Astrocyte (in vitro differentiated cells and primary cell): Measurements from ENCODE around the gene ENKD1. TPM values are rescaled to one million over a fixed set of nuclear protein-coding genes. Genes with fewer than 3 reads are reported as not detected.

Experiments
- DNase-seq: peaks from one replicate; pipeline ENCODE4 v3.0.0-alpha.2; 2010; ENCODE audit warnings: low read depth
- FAIRE-seq: peaks from 2 replicates; lab custom pipeline; 2011; peaks lifted over from hg19 to GRCh38; lab: Jason Lieb, UNC
- H2AFZ ChIP-seq: 2 replicates; pipeline ENCODE4 v1.6.0; 2012; ENCODE audit warnings: low read depth, low read length, inconsistent platforms
- H3K27ac ChIP-seq: 2 replicates; pipeline ENCODE4 v1.5.1; 2011; ENCODE audit warnings: low read depth, low read length, inconsistent platforms
- H3K27me3 ChIP-seq: 2 replicates; pipeline ENCODE4 v1.6.0; 2011; ENCODE audit warnings: low read length, inconsistent platforms; ENCODE audit not compliant: insufficient read depth
- H3K36me3 ChIP-seq: 2 replicates; pipeline ENCODE4 v1.5.1; 2011; ENCODE audit warnings: low read length, inconsistent platforms; ENCODE audit not compliant: insufficient read depth
- H3K4me1 ChIP-seq: 2 replicates; pipeline ENCODE4 v1.5.1; 2011; ENCODE audit warnings: low read length, inconsistent platforms; ENCODE audit not compliant: insufficient read depth
- H3K4me2 ChIP-seq: 2 replicates; pipeline ENCODE4 v1.6.0; 2012; ENCODE audit warnings: low read length, inconsistent platforms
- H3K4me3 ChIP-seq: 2 replicates; pipeline ENCODE4 v1.5.1; 2011; ENCODE audit warnings: low read depth, mild to moderate bottlenecking, low read length, inconsistent platforms; ENCODE audit not compliant: insufficient read depth
- H3K79me2 ChIP-seq: 2 replicates; pipeline ENCODE4 v1.6.0; 2012; ENCODE audit warnings: mild to moderate bottlenecking, low read length, inconsistent platforms; ENCODE audit not compliant: insufficient read depth
- H3K9ac ChIP-seq: 2 replicates; pipeline ENCODE4 v1.6.0; 2012; ENCODE audit warnings: mild to moderate bottlenecking, low read length, inconsistent platforms
- H3K9me3 ChIP-seq: 2 replicates; pipeline ENCODE4 v1.5.1; 2012; ENCODE audit warnings: low read depth, mild to moderate bottlenecking, low read length, inconsistent platforms; ENCODE audit not compliant: insufficient read depth
- H4K20me1 ChIP-seq: 2 replicates; pipeline ENCODE4 v1.6.0; 2012; ENCODE audit warnings: low read length, inconsistent platforms; ENCODE audit not compliant: insufficient read depth
- H3K27ac Mint-ChIP-seq: one replicate; pipeline ENCODE4 v1.8.0; 2021; ENCODE audit warnings: mild to moderate bottlenecking, mixed read lengths; ENCODE audit not compliant: unreplicated experiment
- H3K27me3 Mint-ChIP-seq: one replicate; pipeline ENCODE4 v1.8.0; 2021; ENCODE audit warnings: low read depth, mixed read lengths; ENCODE audit not compliant: unreplicated experiment
- H3K36me3 Mint-ChIP-seq: one replicate; pipeline ENCODE4 v1.8.0; 2021; ENCODE audit warnings: low read depth, mixed read lengths; ENCODE audit not compliant: unreplicated experiment
- H3K4me1 Mint-ChIP-seq: one replicate; pipeline ENCODE4 v1.8.0; 2021; ENCODE audit warnings: low read depth, mixed read lengths; ENCODE audit not compliant: unreplicated experiment
- H3K4me3 Mint-ChIP-seq: one replicate; pipeline ENCODE4 v1.8.0; 2021; ENCODE audit warnings: mild to moderate bottlenecking, moderate library complexity, mixed read lengths; ENCODE audit not compliant: unreplicated experiment
- H3K9me3 Mint-ChIP-seq: one replicate; pipeline ENCODE4 v1.8.0; 2021; ENCODE audit warnings: mild to moderate bottlenecking, mixed read lengths; ENCODE audit not compliant: unreplicated experiment
- EZH2 ChIP-seq: IDR thresholded peaks from 2 replicates; pipeline ENCODE4 v1.6.1; 2012; ENCODE audit warnings: mild to moderate bottlenecking, low read length, inconsistent platforms; ENCODE audit not compliant: insufficient read depth
- total RNA-seq: library from RNA; stranded (reverse); gene quantifications from 2 replicates; pipeline ENCODE4 v1.2.1, GENCODE V29; 2021
- TF ChIP-seq, protein P1 (sequence below): IDR thresholded peaks from 2 replicates; pipeline ENCODE4 v1.5.1; 2011; ENCODE audit warnings: low read depth, mild to moderate bottlenecking, inconsistent platforms, low read length, moderate library complexity; ENCODE audit not compliant: insufficient read depth

Gene ENKD1
- total RNA-seq, 1 donor from 2014 or later = 8.5 TPM

DNA sequence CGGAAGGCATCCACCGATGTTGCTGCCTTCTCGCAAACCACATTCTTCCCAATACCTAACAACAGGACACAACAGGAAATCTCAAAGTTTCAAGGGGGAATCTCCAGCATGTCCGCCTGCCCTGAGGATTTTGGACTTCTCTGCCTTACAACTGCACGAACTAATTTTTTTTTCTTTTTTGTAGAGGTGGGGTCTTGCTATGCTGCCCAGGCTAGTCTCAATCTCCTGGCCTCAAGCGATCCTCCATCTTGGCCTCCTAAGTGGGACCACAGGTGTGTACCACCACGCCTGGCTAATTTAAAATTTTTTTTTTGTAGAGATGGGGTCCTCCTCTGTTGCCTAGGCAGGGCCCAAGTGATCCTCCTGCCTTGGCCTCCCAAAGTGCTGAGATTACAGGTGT, 9.4 kb upstream of the ENKD1 start:
- no peaks in the 10 kb centered on the region for H3K27me3 Mint-ChIP-seq
- FAIRE-seq = no peak

DNA sequence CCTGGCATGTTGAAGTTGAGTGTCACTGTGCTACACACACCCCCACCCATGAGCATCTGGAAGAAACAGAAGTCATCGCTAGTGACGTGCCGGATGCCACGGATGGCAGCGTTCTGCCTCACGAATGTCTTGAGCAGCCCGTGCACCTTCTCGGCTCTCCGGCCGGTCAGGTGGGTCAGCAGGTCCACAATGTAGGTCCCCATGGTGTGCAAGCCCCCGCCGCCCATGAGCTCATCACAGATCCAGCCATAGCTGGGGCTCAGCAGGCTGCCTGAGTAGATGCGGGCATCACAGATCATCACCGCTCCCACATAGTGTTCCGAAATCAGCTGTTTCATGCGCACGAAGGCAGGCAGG, 9.0 kb upstream of the ENKD1 start:
- Mint-ChIP-seq H3K4me1 (no peaks in the 10 kb centered on the region), H3K9me3 (no peaks in the 10 kb centered on the region), H3K27ac (no peak overlapping the region), H3K4me3 (no peak overlapping the region), H3K27me3 (no peaks in the 10 kb centered on the region), H3K36me3 (peaks cover 13% of the 10 kb centered on the region)
- Histone ChIP-seq H2AFZ (no peak overlapping the region), H3K4me2 (no peak overlapping the region), H3K9me3 (no peaks in the 10 kb centered on the region), H3K4me1 (peaks cover 7% of the 10 kb centered on the region), H3K9ac (no peak overlapping the region), H4K20me1 (peaks cover 7% of the 10 kb centered on the region), H3K27me3 (no peaks in the 10 kb centered on the region), H3K4me3 (no peak overlapping the region), H3K36me3 (no peaks in the 10 kb centered on the region), H3K79me2 (no peaks in the 10 kb centered on the region), H3K27ac (no peak overlapping the region)
- no peak for FAIRE-seq
- no peak for DNase-seq
- TF ChIP-seq, protein P1, sequence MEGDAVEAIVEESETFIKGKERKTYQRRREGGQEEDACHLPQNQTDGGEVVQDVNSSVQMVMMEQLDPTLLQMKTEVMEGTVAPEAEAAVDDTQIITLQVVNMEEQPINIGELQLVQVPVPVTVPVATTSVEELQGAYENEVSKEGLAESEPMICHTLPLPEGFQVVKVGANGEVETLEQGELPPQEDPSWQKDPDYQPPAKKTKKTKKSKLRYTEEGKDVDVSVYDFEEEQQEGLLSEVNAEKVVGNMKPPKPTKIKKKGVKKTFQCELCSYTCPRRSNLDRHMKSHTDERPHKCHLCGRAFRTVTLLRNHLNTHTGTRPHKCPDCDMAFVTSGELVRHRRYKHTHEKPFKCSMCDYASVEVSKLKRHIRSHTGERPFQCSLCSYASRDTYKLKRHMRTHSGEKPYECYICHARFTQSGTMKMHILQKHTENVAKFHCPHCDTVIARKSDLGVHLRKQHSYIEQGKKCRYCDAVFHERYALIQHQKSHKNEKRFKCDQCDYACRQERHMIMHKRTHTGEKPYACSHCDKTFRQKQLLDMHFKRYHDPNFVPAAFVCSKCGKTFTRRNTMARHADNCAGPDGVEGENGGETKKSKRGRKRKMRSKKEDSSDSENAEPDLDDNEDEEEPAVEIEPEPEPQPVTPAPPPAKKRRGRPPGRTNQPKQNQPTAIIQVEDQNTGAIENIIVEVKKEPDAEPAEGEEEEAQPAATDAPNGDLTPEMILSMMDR = no peak
- no peak for TF ChIP-seq EZH2

More for the DNA sequence above, 9.4 kb upstream of the ENKD1 start:
- H3K4me1 ChIP-seq = peaks cover 7% of the 10 kb centered on the region
- H3K27ac ChIP-seq = no peak overlapping the region
- Mint-ChIP-seq H3K27ac (no peak overlapping the region), H3K4me3 (no peak overlapping the region), H3K4me1 (no peaks in the 10 kb centered on the region), H3K36me3 (peaks cover 13% of the 10 kb centered on the region), H3K9me3 (no peaks in the 10 kb centered on the region)
- no peak overlapping the region for H2AFZ ChIP-seq
- TF ChIP-seq, protein P1 = no peak
- no peak for TF ChIP-seq EZH2
- H3K4me3 ChIP-seq = no peak overlapping the region
- no peaks in the 10 kb centered on the region for H3K79me2 ChIP-seq
- no peak for DNase-seq
- H3K9ac ChIP-seq = no peak overlapping the region
- peaks cover 7% of the 10 kb centered on the region for H4K20me1 ChIP-seq
- H3K9me3 ChIP-seq = no peaks in the 10 kb centered on the region
- H3K4me2 ChIP-seq = no peak overlapping the region
- H3K36me3 ChIP-seq = no peaks in the 10 kb centered on the region
- H3K27me3 ChIP-seq = no peaks in the 10 kb centered on the region

DNA sequence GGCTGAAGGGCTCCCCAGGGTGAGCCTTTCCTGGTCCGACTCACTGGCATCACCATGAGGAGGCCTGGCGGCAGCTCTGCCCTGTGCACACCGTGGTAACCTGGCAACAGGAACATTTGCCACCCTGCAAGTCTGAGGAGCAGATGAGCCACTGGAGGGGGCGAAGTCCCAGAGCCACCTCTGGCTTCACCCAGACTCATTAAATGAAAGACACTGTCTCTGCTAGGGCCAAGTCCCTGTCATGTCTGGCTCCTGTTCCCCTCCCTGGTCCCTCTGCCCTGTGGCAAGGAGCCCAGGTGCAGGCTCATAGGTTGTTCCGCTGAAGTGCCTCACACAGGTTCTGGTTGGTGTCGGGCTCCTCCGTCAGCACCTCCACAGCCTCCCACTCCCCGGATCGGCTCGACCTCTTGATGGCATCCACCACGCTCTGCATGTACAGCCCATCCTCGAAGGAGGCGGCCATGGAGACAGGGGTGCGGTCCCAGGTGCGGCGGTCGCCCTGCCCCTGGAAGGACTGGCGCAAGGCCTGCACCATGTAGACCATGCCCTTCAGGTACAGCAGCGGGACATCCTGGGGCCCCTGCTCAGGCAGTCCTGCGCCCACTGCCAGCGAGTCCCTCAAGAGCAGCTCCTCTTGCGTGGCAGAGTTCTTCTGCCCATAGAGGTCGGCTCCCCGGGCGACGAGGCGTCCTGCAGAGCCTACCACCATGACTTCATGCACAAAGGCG, 8.5 kb upstream of the ENKD1 start:
- Mint-ChIP-seq H3K27ac (no peak overlapping the region), H3K9me3 (no peaks in the 10 kb centered on the region), H3K36me3 (peaks cover 9% of the 10 kb centered on the region), H3K4me3 (no peak overlapping the region), H3K27me3 (no peaks in the 10 kb centered on the region), H3K4me1 (no peaks in the 10 kb centered on the region)
- H3K27me3 ChIP-seq = no peaks in the 10 kb centered on the region
- H3K36me3 ChIP-seq = no peaks in the 10 kb centered on the region
- H4K20me1 ChIP-seq = peaks cover 7% of the 10 kb centered on the region
- no peak overlapping the region for H3K4me3 ChIP-seq
- no peak overlapping the region for H3K4me2 ChIP-seq
- H3K9ac ChIP-seq = no peak overlapping the region
- no peak for TF ChIP-seq EZH2
- TF ChIP-seq, protein P1 = no peak
- no peak overlapping the region for H2AFZ ChIP-seq
- FAIRE-seq = no peak
- peaks cover 7% of the 10 kb centered on the region for H3K4me1 ChIP-seq
- H3K27ac ChIP-seq = no peak overlapping the region
- no peaks in the 10 kb centered on the region for H3K79me2 ChIP-seq
- no peak for DNase-seq
- no peaks in the 10 kb centered on the region for H3K9me3 ChIP-seq
